Panc1 (cell line): ENCODE results near the gene NOS3. TPM values are rescaled to one million over a fixed set of nuclear protein-coding genes. Genes with fewer than 3 reads are reported as not detected.
A peak's percentile ranks its signal among the peaks of the same experiment; 100 is the strongest.

ENCODE experiments used
- ATAC-seq: fragments of 200-7000 bp; cut with Tn5 transposase; 2 replicates; pipeline ENCODE4 v1.9.1; 2020; ENCODE audit warnings: mild to moderate bottlenecking, moderate library complexity
- BruUV-seq: library from RNA; stranded (reverse); fragments of 400-500 nt; replicated peaks from 2 replicates; lab custom pipeline; 2021; lab: Mats Ljungman, UMichigan
- CTCF ChIA-PET: fragments of 300-600 bp; sonication (Branson Sonifier 250); formaldehyde crosslinking; loops from one replicate; lab custom pipeline; 2022; ENCODE audit warnings: antibody characterized with exemption; lab: Charles Lee
- POLR2A ChIA-PET: fragments of 300-600 bp; sonication (Branson Sonifier 250); formaldehyde crosslinking; loops from one replicate; lab custom pipeline; 2022; ENCODE audit warnings: antibody characterized with exemption; lab: Charles Lee
- DNase-seq: peaks from one replicate; pipeline ENCODE4 v3.0.0-alpha.2; 2010; ENCODE audit warnings: low read depth, low spot score
- H3K27ac ChIP-seq: 2 replicates; pipeline ENCODE4 v1.5.1; 2011; ENCODE audit warnings: mild to moderate bottlenecking, low read length, inconsistent platforms
- H3K27me3 ChIP-seq: fragments of 200-500 bp; sonication (Bioruptor generic); 2 replicates; pipeline ENCODE4 v1.6.0; 2014; ENCODE audit warnings: low read length, inconsistent platforms; ENCODE audit not compliant: control insufficient read depth, insufficient read depth
- H3K36me3 ChIP-seq: fragments of 200-500 bp; sonication (Bioruptor generic); 2 replicates; pipeline ENCODE4 v1.5.1; 2014; ENCODE audit warnings: inconsistent platforms, mild to moderate bottlenecking, low read length, moderate library complexity; ENCODE audit not compliant: control insufficient read depth, insufficient read depth
- H3K4me1 ChIP-seq: 2 replicates; pipeline ENCODE4 v1.5.1; 2011; ENCODE audit warnings: inconsistent platforms, mild to moderate bottlenecking, low read length, moderate library complexity; ENCODE audit not compliant: control insufficient read depth, insufficient read depth
- H3K4me3 ChIP-seq, 2 experiments: 2 replicates each; pipeline ENCODE4 v1.5.1; 2011 to 2012; ENCODE audit warnings: low read depth in 2 of 2, low read length in 2 of 2, mild to moderate bottlenecking in 2 of 2, inconsistent platforms in 1 of 2, moderate library complexity in 1 of 2
- H3K9me3 ChIP-seq: fragments of 200-500 bp; sonication (Bioruptor generic); 2 replicates; pipeline ENCODE4 v1.5.1; 2014; ENCODE audit warnings: low read depth, mild to moderate bottlenecking, inconsistent platforms, low read length, moderate library complexity; ENCODE audit not compliant: control insufficient read depth, insufficient read depth
- POLR2AphosphoS5 ChIP-seq: IDR thresholded peaks from 2 replicates; pipeline ENCODE4 v1.6.1; 2012; ENCODE audit warnings: mild to moderate bottlenecking, low read depth, low read length, moderate library complexity
- REST ChIP-seq, 2 experiments: IDR thresholded peaks; 2 replicates each; pipeline ENCODE4 v1.6.1; 2011 to 2012; ENCODE audit warnings: low read depth in 2 of 2, control low read depth in 1 of 2, low read length in 1 of 2, mild to moderate bottlenecking in 1 of 2, moderate library complexity in 1 of 2; ENCODE audit not compliant: insufficient read depth in 1 of 2
- SIN3A ChIP-seq: IDR thresholded peaks from 2 replicates; pipeline ENCODE4 v1.6.1; 2012; ENCODE audit warnings: low read depth, mild to moderate bottlenecking, low read length, moderate library complexity, borderline replicate concordance; ENCODE audit not compliant: insufficient read depth
- TCF7L2 ChIP-seq: IDR thresholded peaks from 2 replicates; pipeline ENCODE4 v1.6.1; 2011; ENCODE audit warnings: mild to moderate bottlenecking, low read depth, low read length, inconsistent platforms
- in situ Hi-C: cut with HindIII; loops from 2 replicates; pipeline ENCODE4 v1.10.0; 2016; ENCODE audit warnings: low sequenced_read_pairs, low pct_unique_long_range_greater_than_20kb
- intact Hi-C: fragments of 100-400 bp; cut with micrococcal nuclease; formaldehyde crosslinking; loops from one replicate; pipeline ENCODE4 v1.10.0; 2022; ENCODE audit not compliant: unreplicated experiment
- total RNA-seq: library from RNA; stranded (reverse); gene quantifications from one replicate; pipeline ENCODE4 v1.2.1, GENCODE V29; 2021; ENCODE audit not compliant: unreplicated experiment
- TF ChIP-seq, protein P1 (sequence below): fragments of 450-650 bp; IDR thresholded peaks from 2 replicates; pipeline ENCODE4 v1.5.1; 2017; ENCODE audit warnings: mild to moderate bottlenecking

Gene NOS3
- total RNA-seq, 1 experiment from 2014 or later, result 3.1 TPM

- Histone ChIP-seq H3K4me3 (peak within 1 kb of the TSS; percentile 31 to 53), H3K9me3 (no peaks in the 10 kb centered on the region), H3K4me1 (peaks cover 20% of the 10 kb centered on the region), H3K27me3 (peaks cover 3% of the 10 kb centered on the region; the same call in 1 of the 2 replicates), H3K27ac (no peak within 1 kb of the TSS), H3K36me3 (no peaks in the 10 kb centered on the region; the same call in 1 of the 2 replicates)
- in situ Hi-C loops, result no loop called here
- intact Hi-C loops, result no loop called here
- ATAC-seq (peak; percentile 47), DNase-seq (no peak)
- POLR2A ChIA-PET, result no interaction called here
- CTCF ChIA-PET, result interaction anchor here (1.0 kb wide), 1 partner anchor 20 kb away, joined by 4 read pairs; no protein-coding TSS in a partner anchor
- BruUV-seq, result no TSS peak
- TF ChIP-seq POLR2AphosphoS5 (no peak), REST (IDR thresholded peaks at IDR 0.05; ENCODE audit: insufficient read depth in 1 of 2, low read depth in 2 of 2, low read length in 1 of 2) (no peak), TCF7L2 (no peak), SIN3A (no peak)
- TF ChIP-seq, protein P1, sequence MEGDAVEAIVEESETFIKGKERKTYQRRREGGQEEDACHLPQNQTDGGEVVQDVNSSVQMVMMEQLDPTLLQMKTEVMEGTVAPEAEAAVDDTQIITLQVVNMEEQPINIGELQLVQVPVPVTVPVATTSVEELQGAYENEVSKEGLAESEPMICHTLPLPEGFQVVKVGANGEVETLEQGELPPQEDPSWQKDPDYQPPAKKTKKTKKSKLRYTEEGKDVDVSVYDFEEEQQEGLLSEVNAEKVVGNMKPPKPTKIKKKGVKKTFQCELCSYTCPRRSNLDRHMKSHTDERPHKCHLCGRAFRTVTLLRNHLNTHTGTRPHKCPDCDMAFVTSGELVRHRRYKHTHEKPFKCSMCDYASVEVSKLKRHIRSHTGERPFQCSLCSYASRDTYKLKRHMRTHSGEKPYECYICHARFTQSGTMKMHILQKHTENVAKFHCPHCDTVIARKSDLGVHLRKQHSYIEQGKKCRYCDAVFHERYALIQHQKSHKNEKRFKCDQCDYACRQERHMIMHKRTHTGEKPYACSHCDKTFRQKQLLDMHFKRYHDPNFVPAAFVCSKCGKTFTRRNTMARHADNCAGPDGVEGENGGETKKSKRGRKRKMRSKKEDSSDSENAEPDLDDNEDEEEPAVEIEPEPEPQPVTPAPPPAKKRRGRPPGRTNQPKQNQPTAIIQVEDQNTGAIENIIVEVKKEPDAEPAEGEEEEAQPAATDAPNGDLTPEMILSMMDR, result no peak
Measured at GRCh38 chr7:150978126-150978789, 12.6 kb upstream of the NOS3 start, which contains the start of gene KCNH2. TSS of gene KCNH2 (minus strand) at chr7:150978321. CDS start at chr7:150977913, 408 bp downstream.

GRCh38 chr7:150979713-150980390, 11.0 kb upstream of the NOS3 start:
- ChIA-PET POLR2A (no interaction called here), CTCF (interaction anchor here (0.6 kb wide), 2 partner anchors 15 to 64 kb away, joined by 3 to 4 read pairs; no protein-coding TSS in a partner anchor)
- Histone ChIP-seq H3K4me3 (no peak overlapping the region), H3K27ac (no peak overlapping the region), H3K4me1 (peaks cover 20% of the 10 kb centered on the region), H3K9me3 (no peaks in the 10 kb centered on the region), H3K27me3 (peaks cover 3% of the 10 kb centered on the region; the same call in 1 of the 2 replicates), H3K36me3 (no peaks in the 10 kb centered on the region; the same call in 1 of the 2 replicates)
- no TSS peak for BruUV-seq
- intact Hi-C loops (no loop called here), in situ Hi-C loops (no loop called here)
- TF ChIP-seq POLR2AphosphoS5 (no peak), SIN3A (no peak), REST (IDR thresholded peaks at IDR 0.05; ENCODE audit: insufficient read depth in 1 of 2, low read depth in 2 of 2, low read length in 1 of 2) (no peak), TCF7L2 (no peak)
- TF ChIP-seq, protein P1, result no peak
- no peak for ATAC-seq
- DNase-seq, result no peak
